A549 (cell line): Measurements from ENCODE around the gene IFT80. TPM values are rescaled to one million over a fixed set of nuclear protein-coding genes. Genes with fewer than 3 reads are reported as not detected.

Source experiments
- ATAC-seq, 2 experiments: fragments of 200-7000 bp in 1 of 2; fragments of >200 bp in 1 of 2; cut with Nextera tagmentation in 1 of 2; cut with Tn5 transposase in 1 of 2; 3 replicates each; pipeline versions ENCODE4 v1.8.0 to v1.9.1; 2018 to 2020; ENCODE audit warnings: mild to moderate bottlenecking in 1 of 2, moderate library complexity in 1 of 2
- CTCF ChIA-PET: fragments of 300-600 bp; sonication (Branson Sonifier 250); formaldehyde crosslinking; extraction: SDS; loops from one replicate; lab custom pipeline; 2021; ENCODE audit warnings: antibody characterized with exemption, inconsistent platforms; lab: Yijun Ruan, JAX
- POLR2A ChIA-PET: fragments of 350-600 bp; formaldehyde crosslinking; extraction: SDS; loops from one replicate; lab custom pipeline; 2021; ENCODE audit warnings: antibody characterized with exemption, inconsistent platforms; lab: Yijun Ruan, JAX
- DNase-seq, 2 experiments: peaks; one replicate each; pipeline versions ENCODE4 v3.0.0 to v3.0.0-alpha.2; 2011 to 2016; ENCODE audit warnings: low read depth in 1 of 2, low spot score in 1 of 2
- FAIRE-seq: peaks from 2 replicates; lab custom pipeline; 2011; peaks lifted over from hg19 to GRCh38; lab: Jason Lieb, UNC
- H3K27ac ChIP-seq, 2 experiments: fragments of >200 bp; sonication (Bioruptor Twin); formaldehyde crosslinking; 3 replicates each; pipeline ENCODE4 v1.5.1; 2016 to 2017
- H3K4me1 ChIP-seq: fragments of >200 bp; sonication (Bioruptor Twin); formaldehyde crosslinking; 3 replicates; pipeline ENCODE4 v1.6.1; 2016
- H3K4me2 ChIP-seq: fragments of >200 bp; sonication (Bioruptor Twin); formaldehyde crosslinking; 3 replicates; pipeline ENCODE4 v1.6.1; 2016
- H3K4me3 ChIP-seq: fragments of >200 bp; sonication (Bioruptor Twin); formaldehyde crosslinking; 3 replicates; pipeline ENCODE4 v1.5.1; 2016
- H3K9me3 ChIP-seq: fragments of >200 bp; sonication (Bioruptor Twin); formaldehyde crosslinking; 3 replicates; pipeline ENCODE4 v1.6.1; 2016
- BCL3 ChIP-seq: fragments of >200 bp; sonication (Bioruptor Twin); formaldehyde crosslinking; IDR thresholded peaks from 3 replicates; pipeline ENCODE4 v1.6.1; 2016
- BHLHE40 ChIP-seq: IDR thresholded peaks from 2 replicates; pipeline ENCODE4 v1.6.1; 2012; ENCODE audit warnings: low read depth, low read length, inconsistent platforms
- CBX2 ChIP-seq: fragments of 200-600 bp; sonication (generic); IDR thresholded peaks from 2 replicates; pipeline ENCODE4 v1.6.1; 2016; ENCODE audit warnings: low read depth, mild to moderate bottlenecking, borderline replicate concordance
- CEBPB ChIP-seq, 2 experiments: fragments of >200 bp in 1 of 2; sonication (Bioruptor Twin) in 1 of 2; formaldehyde crosslinking in 1 of 2; IDR thresholded peaks; 2 replicates each; pipeline ENCODE4 v1.6.1; 2012 to 2016
- CHD2 ChIP-seq: fragments of 150-350 bp; IDR thresholded peaks from 2 replicates; pipeline ENCODE4 v1.6.1; 2014; ENCODE audit warnings: low read length; ENCODE audit not compliant: partially characterized antibody
- CHD4 ChIP-seq: fragments of 200-600 bp; sonication (generic); IDR thresholded peaks from 2 replicates; pipeline ENCODE4 v1.6.1; 2016; ENCODE audit warnings: antibody characterized with exemption, mild to moderate bottlenecking, borderline replicate concordance
- CTCF ChIP-seq: fragments of >200 bp; sonication (Bioruptor Twin); formaldehyde crosslinking; IDR thresholded peaks from 3 replicates; pipeline ENCODE4 v1.5.1; 2016
- E2F6 ChIP-seq: IDR thresholded peaks from 2 replicates; pipeline ENCODE4 v1.6.1; 2012; ENCODE audit warnings: low read depth, borderline replicate concordance
- EHF ChIP-seq: fragments of 250-450 bp; sonication (Bioruptor Pico); IDR thresholded peaks from 2 replicates; pipeline ENCODE4 v1.5.0; 2020; ENCODE audit warnings: mild to moderate bottlenecking
- EP300 ChIP-seq, 2 experiments: fragments of >200 bp; sonication (Bioruptor Twin); formaldehyde crosslinking; IDR thresholded peaks; 2 replicates in 1 of 2; 3 replicates in 1 of 2; pipeline ENCODE4 v1.6.1; 2016 to 2017
- FOSB ChIP-seq: fragments of 250-450 bp; sonication (Bioruptor Pico); IDR thresholded peaks from 2 replicates; pipeline ENCODE4 v1.5.0; 2020; ENCODE audit warnings: mild to moderate bottlenecking, moderate library complexity
- FOSL2 ChIP-seq, 2 experiments: fragments of 450-650 bp in 1 of 2; fragments of >200 bp in 1 of 2; sonication (Bioruptor Twin) in 1 of 2; formaldehyde crosslinking; IDR thresholded peaks; 2 replicates each; pipeline versions ENCODE4 v1.5.0 to v1.6.1; 2016 to 2020; ENCODE audit warnings: mild to moderate bottlenecking in 1 of 2, moderate library complexity in 1 of 2
- HDAC2 ChIP-seq: fragments of 200-600 bp; sonication (generic); IDR thresholded peaks from 2 replicates; pipeline ENCODE4 v1.6.1; 2016
- HEYL ChIP-seq: fragments of 250-450 bp; sonication (Bioruptor Pico); IDR thresholded peaks from 2 replicates; pipeline ENCODE4 v1.8.0; 2021; ENCODE audit warnings: mild to moderate bottlenecking, moderate library complexity
- HOXA7 ChIP-seq: fragments of 250-450 bp; sonication (Bioruptor Pico); IDR thresholded peaks from 2 replicates; pipeline ENCODE4 v1.5.0; 2020; ENCODE audit warnings: mild to moderate bottlenecking, moderate library complexity
- MAX ChIP-seq: IDR thresholded peaks from 2 replicates; pipeline ENCODE4 v1.6.1; 2012
- MYC ChIP-seq: IDR thresholded peaks from 2 replicates; pipeline ENCODE4 v1.6.1; 2012; ENCODE audit warnings: mild to moderate bottlenecking, inconsistent platforms, low read length, improper control_type of control experiment, borderline replicate concordance
- NFE2L2 ChIP-seq: fragments of 150-350 bp; conservative IDR thresholded peaks from 2 replicates; pipeline ENCODE4 v1.6.1; 2014; ENCODE audit warnings: low read length
- NPAS2 ChIP-seq: fragments of 250-450 bp; sonication (Bioruptor Pico); IDR thresholded peaks from 2 replicates; pipeline ENCODE4 v1.8.0; 2022; ENCODE audit warnings: mild to moderate bottlenecking, moderate library complexity, borderline replicate concordance
- PHF8 ChIP-seq: fragments of 200-600 bp; sonication (generic); IDR thresholded peaks from 2 replicates; pipeline ENCODE4 v1.6.1; 2016; ENCODE audit warnings: low read depth, mild to moderate bottlenecking, antibody characterized with exemption, moderate library complexity, borderline replicate concordance
- POLR2AphosphoS2 ChIP-seq: conservative IDR thresholded peaks from 2 replicates; pipeline ENCODE4 v1.6.1; 2012; ENCODE audit warnings: low read length, improper control_type of control experiment, inconsistent platforms
- RAD21 ChIP-seq, 2 experiments: fragments of >200 bp in 1 of 2; sonication (Bioruptor Twin) in 1 of 2; formaldehyde crosslinking in 1 of 2; IDR thresholded peaks in 1 of 2; conservative IDR thresholded peaks in 1 of 2; 2 replicates in 1 of 2; 3 replicates in 1 of 2; pipeline ENCODE4 v1.6.1; 2012 to 2018; ENCODE audit warnings: inconsistent platforms in 1 of 2
- RARB ChIP-seq: fragments of 250-450 bp; sonication (Bioruptor Pico); IDR thresholded peaks from 2 replicates; pipeline ENCODE4 v1.8.0; 2021; ENCODE audit warnings: mild to moderate bottlenecking, moderate library complexity
- RCOR1 ChIP-seq: fragments of 150-350 bp; IDR thresholded peaks from 2 replicates; pipeline ENCODE4 v1.6.1; 2014; ENCODE audit warnings: antibody characterized with exemption, low read length, low read depth
- REST ChIP-seq: fragments of 200-600 bp; sonication (generic); IDR thresholded peaks from 2 replicates; pipeline ENCODE4 v1.6.1; 2016; ENCODE audit warnings: antibody characterized with exemption, mild to moderate bottlenecking, moderate library complexity
- RNF2 ChIP-seq: fragments of 200-600 bp; sonication (generic); IDR thresholded peaks from 2 replicates; pipeline ENCODE4 v1.6.1; 2016; ENCODE audit warnings: low read depth, mild to moderate bottlenecking, antibody characterized with exemption, moderate library complexity, borderline replicate concordance
- SMC3 ChIP-seq: fragments of >200 bp; sonication (Bioruptor Twin); formaldehyde crosslinking; IDR thresholded peaks from 3 replicates; pipeline ENCODE4 v1.6.1; 2018; ENCODE audit warnings: inconsistent platforms
- SREBF2 ChIP-seq: fragments of 450-650 bp; IDR thresholded peaks from 2 replicates; pipeline ENCODE4 v1.6.1; 2014; ENCODE audit warnings: mild to moderate bottlenecking, moderate library complexity
- TFCP2L1 ChIP-seq: fragments of 250-450 bp; sonication (Bioruptor Pico); IDR thresholded peaks from 2 replicates; pipeline ENCODE4 v1.5.0; 2021; ENCODE audit warnings: mild to moderate bottlenecking
- USF2 ChIP-seq: fragments of 450-650 bp; IDR thresholded peaks from 2 replicates; pipeline ENCODE4 v1.6.1; 2014; ENCODE audit warnings: antibody characterized with exemption
- ZC3H11A ChIP-seq: fragments of 450-650 bp; IDR thresholded peaks from 2 replicates; pipeline ENCODE4 v1.6.1; 2014; ENCODE audit warnings: antibody characterized with exemption, mild to moderate bottlenecking
- ZFP36 ChIP-seq: fragments of 450-650 bp; IDR thresholded peaks from 2 replicates; pipeline ENCODE4 v1.6.1; 2014; ENCODE audit warnings: borderline replicate concordance; ENCODE audit not compliant: partially characterized antibody
- ZNF302 ChIP-seq: fragments of 250-450 bp; sonication (Bioruptor Pico); IDR thresholded peaks from 2 replicates; pipeline ENCODE4 v1.9.0; 2021; ENCODE audit warnings: inconsistent platforms, mild to moderate bottlenecking, moderate library complexity
- ZSCAN20 ChIP-seq: fragments of 250-450 bp; sonication (Bioruptor Pico); IDR thresholded peaks from 2 replicates; pipeline ENCODE4 v1.8.0; 2022; ENCODE audit warnings: mild to moderate bottlenecking, moderate library complexity
- WGBS: methylation state at CpG from one replicate; pipeline ENCODE4 v1.1.6; 2017; ENCODE audit errors: missing lambda C conversion rate; 5-methylcytosine and 5-hydroxymethylcytosine counted together
- polyA plus RNA-seq, 4 experiments: library from polyadenylated mRNA; depleted of rRNA in 3 of 4; stranded (reverse); fragments of >200 nt; fragmentation: RNase III in 1 of 4; extraction: RNeasy Plus Mini Kit Qiagen cat#74134 plus additional on column Dnase treatment in 1 of 4; gene quantifications; 2 replicates in 3 of 4; 3 replicates in 1 of 4; pipeline ENCODE4 v1.2.3, GENCODE V29; 2011 to 2017

IFT80 gene
- polyA plus RNA-seq, 2 of the 4 experiments (the other 2 are of a cell fraction) = 30.6 to 41.8 TPM

- no peak for TF ChIP-seq HOXA7 (CRISPR knock-in tag)
- TF ChIP-seq ZC3H11A = no peak
- peak; percentile 43 for TF ChIP-seq CTCF
- TF ChIP-seq SMC3 = peak; percentile 53
- no peak for TF ChIP-seq E2F6
- TF ChIP-seq NFE2L2 = no peak
- no peak for TF ChIP-seq MYC
- TF ChIP-seq CHD2 = no peak
- TF ChIP-seq RAD21 (conservative IDR thresholded peaks at IDR 0.05 in 1 of 2, IDR thresholded peaks at IDR 0.05 in 1 of 2) = peak; percentile 42 to 48; a peak in 4 of 5 replicates
- TF ChIP-seq ZNF302 (CRISPR knock-in tag) = no peak
- TF ChIP-seq HEYL = no peak
- 0 out of 2 replicates have a peak, but pooled peaks have one; percentile 19 for TF ChIP-seq MAX
- TF ChIP-seq BCL3 = no peak
- no peak for TF ChIP-seq RARB (CRISPR knock-in tag)
- TF ChIP-seq CHD4 = no peak
- no peak for TF ChIP-seq FOSB (CRISPR knock-in tag)
- no peak for TF ChIP-seq RCOR1
- no peak for TF ChIP-seq USF2
- TF ChIP-seq EP300 (IDR thresholded peaks at IDR 0.05) = no peak
- TF ChIP-seq FOSL2 (IDR thresholded peaks at IDR 0.05) = 0 out of 2 replicates have a peak, but pooled peaks have one; percentile 32
- peak; percentile 79 for TF ChIP-seq FOSL2 (CRISPR knock-in tag; IDR thresholded peaks at IDR 0.05)
- TF ChIP-seq CBX2 = no peak
- TF ChIP-seq BHLHE40 = no peak
- TF ChIP-seq NPAS2 = no peak
- TF ChIP-seq ZFP36 = no peak
- peak in 1 of 2 experiments; percentile 22; a peak in 1 of 4 replicates for TF ChIP-seq CEBPB (IDR thresholded peaks at IDR 0.05)
- TF ChIP-seq TFCP2L1 (CRISPR knock-in tag) = no peak
- no peak for TF ChIP-seq SREBF2
- TF ChIP-seq ZSCAN20 = no peak
- TF ChIP-seq POLR2AphosphoS2 = no peak
- no peak for TF ChIP-seq RNF2
- no peak for TF ChIP-seq EHF (CRISPR knock-in tag)
- no peak for TF ChIP-seq PHF8
- no peak for TF ChIP-seq HDAC2
- no peak for TF ChIP-seq REST
- Histone ChIP-seq H3K4me2 (peak overlapping the region; percentile 34; the same call in 1 of the 3 replicates), H3K9me3 (no peaks in the 10 kb centered on the region), H3K27ac (peak overlapping the region; percentile 27 to 39; a peak in 2 of 6 replicates), H3K4me3 (no peak overlapping the region), H3K4me1 (peaks cover 6% of the 10 kb centered on the region; the same call in 1 of the 3 replicates)
- ChIA-PET CTCF (interaction anchor here (0.7 to 3.5 kb wide), 11 partner anchors 12 to 178 kb away, joined by 3 to 23 read pairs (median 4); partner anchors contain the start of gene C3orf80), POLR2A (no interaction called here)
- WGBS = 39% methylated on average over 1 of the region's 1 CpG
- peak in 1 of 2 experiments; percentile 66 for DNase-seq
- ATAC-seq = peak; percentile 85 to 88
- FAIRE-seq = peak; percentile 54
Measured at GRCh38 chr3:160210799-160211221, 188.2 kb downstream of the IFT80 start.
